DND-41 (cell line): ENCODE measurements around the gene CCSER2.

Source experiments
- ATAC-seq: fragments of 200-7000 bp; cut with Tn5 transposase; 3 replicates; pipeline ENCODE4 v1.9.1; 2021; ENCODE audit warnings: low read depth; ENCODE audit not compliant: insufficient read depth
- DNase-seq: peaks from one replicate; pipeline ENCODE4 v3.0.0-alpha.2; 2020
- H2AFZ ChIP-seq: 2 replicates; pipeline ENCODE4 v1.6.0; 2012; ENCODE audit warnings: low read depth, low read length
- H3K27ac ChIP-seq: 2 replicates; pipeline ENCODE4 v1.5.1; 2012; ENCODE audit warnings: low read length, inconsistent platforms
- H3K27me3 ChIP-seq: fragments of 200-600 bp; sonication (generic); 2 replicates; pipeline ENCODE4 v1.6.0; 2012; ENCODE audit warnings: low read length, mild to moderate bottlenecking, inconsistent platforms; ENCODE audit not compliant: insufficient read depth, poor library complexity
- H3K36me3 ChIP-seq: 2 replicates; pipeline ENCODE4 v1.5.1; 2012; ENCODE audit warnings: low read length, inconsistent platforms; ENCODE audit not compliant: insufficient read depth
- H3K4me1 ChIP-seq: 2 replicates; pipeline ENCODE4 v1.5.1; 2012; ENCODE audit warnings: mild to moderate bottlenecking, low read length; ENCODE audit not compliant: insufficient read depth
- H3K4me2 ChIP-seq: 2 replicates; pipeline ENCODE4 v1.6.0; 2012; ENCODE audit warnings: mild to moderate bottlenecking, moderate library complexity, low read length, inconsistent platforms; ENCODE audit not compliant: insufficient read depth
- H3K4me3 ChIP-seq, 2 experiments: fragments of 200-600 bp in 1 of 2; shearing (Covaris generic) in 1 of 2; 2 replicates each; pipeline ENCODE4 v1.5.1; 2012 to 2016; ENCODE audit warnings: inconsistent platforms in 2 of 2, low read length in 2 of 2, mild to moderate bottlenecking in 2 of 2, low read depth in 1 of 2, moderate library complexity in 1 of 2
- H3K79me2 ChIP-seq: 2 replicates; pipeline ENCODE4 v1.6.0; 2012; ENCODE audit warnings: low read length, inconsistent platforms; ENCODE audit not compliant: insufficient read depth
- H3K9ac ChIP-seq: 2 replicates; pipeline ENCODE4 v1.6.0; 2012; ENCODE audit warnings: low read depth, mild to moderate bottlenecking, inconsistent platforms, low read length, moderate library complexity
- H3K9me3 ChIP-seq: 2 replicates; pipeline ENCODE4 v1.5.1; 2012; ENCODE audit warnings: low read length, moderate library complexity, mild to moderate bottlenecking, inconsistent platforms; ENCODE audit not compliant: insufficient read depth, severe bottlenecking
- H4K20me1 ChIP-seq: 2 replicates; pipeline ENCODE4 v1.6.0; 2012; ENCODE audit warnings: low read length; ENCODE audit not compliant: insufficient read depth
- EZH2 ChIP-seq: IDR thresholded peaks from 3 replicates; pipeline ENCODE4 v1.6.1; 2012; ENCODE audit warnings: borderline replicate concordance, low read depth, mild to moderate bottlenecking, moderate library complexity, low read length, inconsistent platforms; ENCODE audit not compliant: severe bottlenecking
- TF ChIP-seq, protein P1 (sequence below): IDR thresholded peaks from 2 replicates; pipeline ENCODE4 v1.5.1; 2012; ENCODE audit warnings: borderline replicate concordance, low read length, moderate library complexity, mild to moderate bottlenecking; ENCODE audit not compliant: poor library complexity, severe bottlenecking; ENCODE audit errors: extremely low read depth

CCSER2 gene

DNA sequence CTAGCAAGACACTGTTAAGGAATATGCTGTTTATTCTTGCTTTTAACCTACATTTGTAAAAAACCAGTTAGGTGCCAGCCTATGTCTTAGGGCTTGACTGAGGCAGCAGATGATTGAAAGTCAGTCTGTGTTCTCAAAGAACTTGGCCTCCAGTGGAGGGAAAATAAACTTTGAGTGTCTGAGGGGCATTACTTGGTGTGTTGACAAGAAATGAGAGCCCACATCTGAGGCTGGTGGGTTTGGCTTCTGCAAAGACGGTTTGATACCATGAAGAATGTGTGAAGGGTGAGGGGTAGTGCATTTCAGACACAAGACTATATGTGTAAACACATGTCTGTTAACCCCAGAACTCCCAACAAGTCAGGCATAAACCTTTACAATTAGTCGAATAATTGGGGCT, 28.5 kb downstream of the CCSER2 start:
- Histone ChIP-seq H3K27me3 (no peaks in the 10 kb centered on the region), H3K79me2 (peaks cover 82% of the 10 kb centered on the region), H3K9ac (no peak overlapping the region), H2AFZ (no peak overlapping the region), H4K20me1 (peaks cover 43% of the 10 kb centered on the region), H3K4me2 (no peak overlapping the region), H3K4me1 (peaks cover 11% of the 10 kb centered on the region; the same call in 1 of the 2 replicates), H3K4me3 (no peak overlapping the region), H3K27ac (no peak overlapping the region), H3K9me3 (no peaks in the 10 kb centered on the region), H3K36me3 (no peaks in the 10 kb centered on the region; the same call in 1 of the 2 replicates)
- DNase-seq (peak; percentile 67), ATAC-seq (peak; percentile 91)
- TF ChIP-seq EZH2, result no peak
- TF ChIP-seq, protein P1, sequence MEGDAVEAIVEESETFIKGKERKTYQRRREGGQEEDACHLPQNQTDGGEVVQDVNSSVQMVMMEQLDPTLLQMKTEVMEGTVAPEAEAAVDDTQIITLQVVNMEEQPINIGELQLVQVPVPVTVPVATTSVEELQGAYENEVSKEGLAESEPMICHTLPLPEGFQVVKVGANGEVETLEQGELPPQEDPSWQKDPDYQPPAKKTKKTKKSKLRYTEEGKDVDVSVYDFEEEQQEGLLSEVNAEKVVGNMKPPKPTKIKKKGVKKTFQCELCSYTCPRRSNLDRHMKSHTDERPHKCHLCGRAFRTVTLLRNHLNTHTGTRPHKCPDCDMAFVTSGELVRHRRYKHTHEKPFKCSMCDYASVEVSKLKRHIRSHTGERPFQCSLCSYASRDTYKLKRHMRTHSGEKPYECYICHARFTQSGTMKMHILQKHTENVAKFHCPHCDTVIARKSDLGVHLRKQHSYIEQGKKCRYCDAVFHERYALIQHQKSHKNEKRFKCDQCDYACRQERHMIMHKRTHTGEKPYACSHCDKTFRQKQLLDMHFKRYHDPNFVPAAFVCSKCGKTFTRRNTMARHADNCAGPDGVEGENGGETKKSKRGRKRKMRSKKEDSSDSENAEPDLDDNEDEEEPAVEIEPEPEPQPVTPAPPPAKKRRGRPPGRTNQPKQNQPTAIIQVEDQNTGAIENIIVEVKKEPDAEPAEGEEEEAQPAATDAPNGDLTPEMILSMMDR, result no peak

DNA sequence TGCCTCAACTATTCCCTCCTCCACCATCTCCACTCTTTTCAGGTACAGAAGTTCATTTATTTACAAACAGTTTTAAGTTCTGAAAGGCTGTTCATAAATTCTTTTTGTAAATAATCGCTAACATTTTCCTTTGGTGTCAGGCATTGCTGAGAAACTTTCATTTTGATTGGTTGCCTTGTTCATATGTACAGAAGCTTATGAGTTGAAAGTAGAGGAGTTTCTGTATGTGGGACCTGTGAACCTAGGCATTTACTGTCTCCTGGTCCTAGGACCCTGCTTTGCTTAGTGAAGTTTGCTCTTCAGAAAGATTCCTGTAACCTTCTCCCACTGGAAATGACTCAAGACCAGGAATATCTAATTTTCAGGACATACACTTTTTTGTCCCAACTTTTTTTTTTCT, 30.4 kb downstream of the CCSER2 start:
- ATAC-seq (no peak), DNase-seq (no peak)
- peaks cover 11% of the 10 kb centered on the region; the same call in 1 of the 2 replicates for H3K4me1 ChIP-seq
- H3K36me3 ChIP-seq, result no peaks in the 10 kb centered on the region; the same call in 1 of the 2 replicates
- no peak overlapping the region for H3K4me3 ChIP-seq
- peaks cover 34% of the 10 kb centered on the region for H4K20me1 ChIP-seq
- H3K4me2 ChIP-seq, result no peak overlapping the region
- H3K79me2 ChIP-seq, result peaks cover 78% of the 10 kb centered on the region
- H3K9me3 ChIP-seq, result no peaks in the 10 kb centered on the region
- no peaks in the 10 kb centered on the region for H3K27me3 ChIP-seq
- no peak overlapping the region for H3K27ac ChIP-seq
- H3K9ac ChIP-seq, result no peak overlapping the region
- no peak overlapping the region for H2AFZ ChIP-seq
- TF ChIP-seq, protein P1, result no peak
- TF ChIP-seq EZH2, result no peak

DNA sequence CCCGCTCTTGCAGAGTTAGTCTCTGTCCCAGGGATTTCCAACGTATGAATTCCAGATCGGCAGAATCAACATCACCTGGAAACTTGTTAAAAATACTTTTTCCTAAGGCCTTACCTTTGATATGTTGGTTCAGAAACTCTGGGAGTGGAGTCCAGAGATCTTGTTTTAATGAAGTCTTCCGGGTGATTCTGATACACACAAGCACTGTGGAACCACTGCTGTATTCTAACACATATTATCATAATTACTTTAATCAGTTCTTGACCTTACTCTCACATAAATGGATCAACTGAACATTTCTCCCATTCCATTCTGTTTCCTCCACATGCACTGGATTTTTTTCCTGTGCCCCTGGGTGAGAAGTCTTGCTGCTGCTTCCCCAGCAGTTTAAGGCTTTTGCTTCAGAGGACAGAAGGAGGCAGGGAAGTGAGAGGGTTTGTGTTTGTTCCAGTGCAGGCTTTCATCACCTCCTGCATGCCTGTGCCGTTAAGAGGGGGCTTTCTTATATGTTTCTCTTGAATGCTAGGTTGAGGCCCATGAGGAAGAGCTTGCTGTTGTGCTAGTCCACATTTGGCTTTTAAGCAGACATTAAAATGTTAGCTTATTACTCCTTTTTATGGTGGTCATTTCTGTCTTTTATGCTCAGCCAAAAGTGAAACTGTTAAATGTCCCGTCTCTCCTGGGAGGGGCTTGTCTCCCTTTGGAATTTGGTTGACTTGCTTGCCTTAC, 32.4 kb downstream of the CCSER2 start:
- Histone ChIP-seq H3K4me2 (no peak overlapping the region), H3K79me2 (peaks cover 78% of the 10 kb centered on the region), H2AFZ (no peak overlapping the region), H3K9me3 (no peaks in the 10 kb centered on the region), H3K4me3 (no peak overlapping the region), H3K27me3 (no peaks in the 10 kb centered on the region), H3K4me1 (peaks cover 11% of the 10 kb centered on the region; the same call in 1 of the 2 replicates), H3K36me3 (no peaks in the 10 kb centered on the region; the same call in 1 of the 2 replicates), H3K27ac (no peak overlapping the region), H3K9ac (no peak overlapping the region), H4K20me1 (peaks cover 35% of the 10 kb centered on the region)
- DNase-seq (no peak), ATAC-seq (no peak)
- TF ChIP-seq EZH2, result no peak
- TF ChIP-seq, protein P1, result no peak
